Measurements from ENCODE around the gene PCBP4.
A peak's percentile ranks its signal among the peaks of the same experiment; 100 is the strongest.
"Not testable (repeated sequence)": the region's sequence is repeated elsewhere in the genome, so short reads cannot be mapped to it uniquely, and the experiment has no call there.

The PCBP4 gene

DNA sequence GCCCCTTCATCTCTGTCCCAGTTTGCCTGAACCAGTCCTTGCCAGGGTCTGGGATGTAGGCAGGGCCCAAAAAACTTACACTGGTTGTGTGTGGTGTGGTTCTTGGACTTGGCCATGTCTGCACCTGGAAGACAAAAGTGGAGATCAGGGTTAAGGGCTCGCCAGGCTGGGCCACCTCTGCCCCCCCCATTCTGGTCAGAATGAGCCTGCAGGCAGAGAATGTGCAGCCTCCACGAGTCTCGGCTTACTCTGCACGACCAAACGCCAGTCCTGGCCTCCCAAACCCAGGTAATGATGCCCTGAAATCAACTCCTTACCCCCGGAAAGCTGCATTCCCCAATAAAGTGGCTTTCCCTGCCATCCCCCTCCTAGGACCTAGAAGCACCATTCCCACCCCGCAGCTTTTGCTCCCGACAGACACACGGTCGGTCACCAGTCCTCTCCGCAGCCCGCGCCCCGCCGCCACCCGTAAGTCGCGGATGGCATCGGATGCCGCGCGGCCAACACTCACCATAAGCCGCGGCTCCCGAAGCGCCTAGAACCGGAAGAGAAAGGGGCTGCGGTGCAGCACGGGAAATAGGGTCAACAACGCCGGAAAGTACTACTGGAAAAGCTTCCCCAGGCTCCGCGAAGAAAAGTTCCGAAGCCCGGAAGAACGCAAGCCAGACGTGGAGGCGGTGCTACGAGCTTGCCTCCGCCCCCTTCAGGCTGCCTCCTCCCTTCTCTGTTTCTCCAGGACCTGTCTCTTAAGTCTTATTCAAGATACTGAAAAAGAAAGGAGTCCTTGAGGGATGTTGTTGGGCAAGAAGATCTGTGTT lies 28.3 kb upstream of the PCBP4 start, which contains the start of gene RPL29:
RPL29 (minus strand) TSS at position 550 of the 818 bp plus-strand sequence; CDS start at position 116, 434 bp downstream.
- H3K4me3 ChIP-seq (ENCODE audit: low read depth, low read length), result peak within 1 kb of the TSS; percentile 100

DNA sequence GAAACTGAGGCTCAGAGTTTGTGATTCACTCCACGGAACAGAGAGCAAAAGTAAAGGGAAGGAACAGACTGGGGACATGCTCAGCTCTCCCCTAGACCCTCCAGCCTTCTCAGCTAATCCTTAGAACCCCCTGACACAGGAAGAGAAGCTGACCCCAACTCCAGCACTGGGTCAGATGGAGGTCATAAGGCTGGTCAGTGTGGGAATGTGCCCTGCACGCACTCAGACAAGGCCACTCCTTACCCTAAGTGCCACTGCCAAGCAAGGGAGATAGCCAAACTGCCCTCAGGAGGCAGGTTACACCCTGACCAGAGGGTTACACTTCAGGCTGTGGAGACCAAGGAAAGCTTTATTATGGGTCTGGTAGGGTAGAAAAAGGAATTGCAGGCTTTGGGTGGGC lies 27.3 kb upstream of the PCBP4 start:
- H3K4me3 ChIP-seq (ENCODE audit: low read depth, low read length), result peak overlapping the region; percentile 100

DNA sequence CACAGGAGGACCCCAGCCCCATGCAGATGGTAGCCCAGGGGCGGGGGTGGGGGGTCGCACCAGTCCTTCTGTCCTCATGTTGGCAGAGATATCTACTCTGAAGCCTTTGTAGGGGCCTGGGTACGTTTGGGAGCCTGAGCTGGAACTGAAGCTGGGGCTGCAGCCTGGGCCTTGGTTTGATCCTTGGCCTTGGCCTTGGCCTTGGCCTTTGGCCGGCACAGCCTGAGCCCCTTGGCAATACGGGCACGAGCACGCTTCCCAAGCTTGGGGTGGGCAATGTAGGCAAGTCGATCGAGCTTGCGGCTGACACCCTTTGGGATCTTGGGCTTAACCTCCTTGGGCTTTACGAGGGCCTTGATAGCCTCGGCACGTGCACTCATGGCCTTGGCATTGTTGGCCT lies 26.4 kb upstream of the PCBP4 start:
- not testable (repeated sequence) for H3K4me3 ChIP-seq (ENCODE audit: low read depth, low read length)

GRCh38 chr3:51992017-51992682 lies 24.9 kb upstream of the PCBP4 start:
- H3K4me3 ChIP-seq (ENCODE audit: low read depth, low read length), result no peak overlapping the region

DNA sequence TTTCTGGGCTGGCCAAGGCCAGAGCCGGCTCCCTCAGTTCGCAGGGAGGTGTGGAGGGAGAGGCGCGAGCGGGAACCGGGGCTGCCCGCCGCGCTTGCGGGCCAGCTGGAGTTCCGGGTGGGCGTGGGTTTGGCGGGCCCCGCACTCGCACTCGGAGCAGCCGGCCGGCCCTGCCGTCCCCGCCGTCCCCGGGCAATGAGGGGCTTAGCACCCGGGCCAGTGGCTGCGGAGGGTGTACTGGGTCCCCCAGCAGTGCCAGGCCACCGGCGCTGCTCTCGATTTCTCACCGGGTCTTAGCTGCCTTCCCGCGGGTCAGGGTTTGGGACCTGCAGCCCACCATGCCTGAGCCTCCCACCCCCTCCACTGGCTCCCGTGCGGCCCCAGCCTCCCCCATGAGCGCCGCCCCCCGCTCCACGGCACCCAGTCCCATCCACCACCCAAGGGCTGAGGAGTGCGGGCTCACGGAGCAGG lies 23.3 kb upstream of the PCBP4 start:
- H3K4me3 ChIP-seq (ENCODE audit: low read depth, low read length), result not testable (repeated sequence)

DNA sequence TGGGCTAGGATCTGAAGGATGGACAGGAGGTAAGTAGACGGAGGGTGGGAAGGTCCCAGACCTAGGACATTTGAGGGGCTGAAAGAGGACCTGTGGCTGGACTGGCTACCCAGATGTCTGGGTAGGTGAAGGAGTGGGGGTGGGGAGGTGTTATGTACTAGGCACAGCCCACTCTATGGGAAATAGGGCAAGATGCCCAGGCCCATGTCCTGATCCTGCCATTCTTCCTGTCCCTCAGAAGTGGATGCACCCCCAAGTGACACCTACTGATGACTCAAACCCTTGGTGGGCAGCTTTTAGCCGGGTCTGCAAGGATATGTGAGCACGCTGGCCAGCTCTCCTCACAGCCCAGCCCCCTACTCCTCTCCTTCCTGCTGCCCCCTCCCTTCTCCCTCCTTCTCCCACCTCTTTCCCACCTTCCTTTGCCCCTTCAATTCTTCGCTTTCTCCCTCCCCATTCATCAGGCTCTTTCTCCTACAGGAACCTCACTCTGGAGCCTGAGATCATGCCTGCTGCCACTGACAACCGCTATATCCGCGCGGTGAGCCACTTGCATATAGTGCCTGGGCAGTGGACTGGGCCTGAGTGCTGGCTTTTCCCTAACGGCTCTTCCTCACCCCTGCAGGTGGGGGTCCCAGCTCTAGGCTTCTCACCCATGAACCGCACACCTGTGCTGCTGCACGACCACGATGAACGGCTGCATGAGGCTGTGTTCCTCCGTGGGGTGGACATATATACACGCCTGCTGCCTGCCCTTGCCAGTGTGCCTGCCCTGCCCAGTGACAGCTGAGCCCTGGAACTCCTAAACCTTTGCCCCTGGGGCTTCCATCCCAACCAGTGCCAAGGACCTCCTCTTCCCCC lies 21.3 kb upstream of the PCBP4 start:
- no peak overlapping the region for H3K4me3 ChIP-seq (ENCODE audit: low read depth, low read length)

DNA sequence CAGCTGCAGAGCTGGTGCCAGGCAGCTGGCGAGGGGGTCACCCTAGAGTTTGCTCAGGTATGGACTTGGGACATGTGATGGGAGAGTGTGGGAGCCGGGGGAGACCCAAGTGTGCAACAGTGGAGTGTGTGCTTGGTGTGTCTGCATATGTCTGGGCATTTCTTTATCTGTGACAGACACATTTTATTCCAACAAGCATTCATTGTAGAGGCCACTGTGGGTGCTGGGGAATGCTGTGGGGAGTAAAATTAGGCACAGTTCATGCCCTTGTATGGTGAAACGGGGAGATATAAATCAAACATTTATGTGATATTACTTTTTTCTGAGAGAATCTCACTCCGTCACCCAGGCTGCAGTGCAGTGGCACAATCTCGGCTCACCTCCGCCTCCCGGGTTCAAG lies 20.3 kb upstream of the PCBP4 start:
- no peak overlapping the region for H3K4me3 ChIP-seq (ENCODE audit: low read depth, low read length)

DNA sequence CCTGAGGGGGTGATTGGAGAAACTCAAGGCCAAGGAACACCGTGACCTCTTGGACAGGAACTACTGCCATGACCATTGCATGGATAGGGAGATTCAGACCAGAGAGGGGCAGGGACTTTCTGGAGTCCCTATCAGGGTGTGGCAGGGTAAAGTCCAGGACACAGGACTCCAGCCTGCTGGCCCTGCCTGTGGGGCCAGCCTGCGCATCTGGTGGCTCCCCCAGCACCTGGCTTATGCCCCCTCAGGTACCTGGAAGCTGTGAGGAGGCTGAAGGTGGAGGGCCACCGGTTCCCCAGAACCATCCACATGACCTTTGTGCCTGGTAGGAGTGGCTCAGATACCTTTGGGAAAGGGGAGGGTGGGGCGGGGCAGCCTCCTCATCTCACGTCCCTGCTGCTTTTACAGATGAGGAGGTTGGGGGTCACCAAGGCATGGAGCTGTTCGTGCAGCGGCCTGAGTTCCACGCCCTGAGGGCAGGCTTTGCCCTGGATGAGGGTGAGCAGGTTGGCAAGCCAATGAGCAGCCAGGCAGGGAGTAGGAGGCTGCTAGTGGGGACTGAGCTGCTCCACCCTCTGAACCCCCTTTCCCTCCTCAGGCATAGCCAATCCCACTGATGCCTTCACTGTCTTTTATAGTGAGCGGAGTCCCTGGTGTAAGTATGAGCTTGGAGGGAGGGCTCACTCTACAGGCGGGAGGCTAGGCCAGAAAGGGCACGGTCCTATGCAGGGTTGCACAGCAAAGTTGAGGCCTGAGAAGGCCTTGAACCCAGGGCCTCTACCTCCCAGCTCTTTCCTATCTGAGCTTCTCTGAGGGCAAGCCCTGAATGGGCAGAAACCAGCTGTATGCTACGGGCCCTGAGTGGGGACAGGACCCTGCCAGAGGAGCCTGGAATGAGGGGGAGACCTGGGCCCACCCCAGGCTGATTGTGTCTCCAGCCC lies 19.0 kb upstream of the PCBP4 start:
- H3K4me3 ChIP-seq (ENCODE audit: low read depth, low read length), result no peak overlapping the region

DNA sequence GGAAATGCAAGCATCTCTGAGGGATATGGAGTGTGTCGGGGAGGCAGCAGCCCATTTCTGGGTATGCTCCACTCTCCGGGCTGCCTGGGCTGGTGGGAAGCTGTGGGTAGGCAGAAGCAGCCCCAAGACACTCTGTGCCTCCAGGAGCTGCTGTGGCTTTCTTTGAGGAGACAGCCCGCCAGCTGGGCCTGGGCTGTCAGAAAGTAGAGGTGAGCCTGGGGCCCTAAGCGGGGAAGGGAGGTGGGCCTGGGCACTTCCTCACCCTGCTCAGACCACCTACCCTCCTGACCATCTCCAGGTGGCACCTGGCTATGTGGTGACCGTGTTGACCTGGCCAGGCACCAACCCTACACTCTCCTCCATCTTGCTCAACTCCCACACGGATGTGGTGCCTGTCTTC lies 17.8 kb upstream of the PCBP4 start:
- H3K4me3 ChIP-seq (ENCODE audit: low read depth, low read length), result no peak overlapping the region

- no peak overlapping the region for H3K4me3 ChIP-seq (ENCODE audit: low read depth, low read length)
Measured at GRCh38 chr3:51984269-51984647, 17.0 kb upstream of the PCBP4 start.

- H3K4me3 ChIP-seq (ENCODE audit: low read depth, low read length), result peak overlapping the region; percentile 55
Measured at GRCh38 chr3:51983578-51984268, 16.5 kb upstream of the PCBP4 start.

GRCh38 chr3:51982838-51983577 lies 15.8 kb upstream of the PCBP4 start, which contains the start of gene ACY1:
Gene ACY1, plus strand, starts transcription at chr3:51983535. Its CDS starts 530 bp downstream, at chr3:51984065.
- peak within 1 kb of the TSS; percentile 55 for H3K4me3 ChIP-seq (ENCODE audit: low read depth, low read length)

- peak overlapping the region; percentile 55 for H3K4me3 ChIP-seq (ENCODE audit: low read depth, low read length)
Measured at GRCh38 chr3:51982352-51982837, 15.1 kb upstream of the PCBP4 start.

GRCh38 chr3:51980253-51980652 lies 13.0 kb upstream of the PCBP4 start:
- H3K4me3 ChIP-seq (ENCODE audit: low read depth, low read length), result no peak overlapping the region

DNA sequence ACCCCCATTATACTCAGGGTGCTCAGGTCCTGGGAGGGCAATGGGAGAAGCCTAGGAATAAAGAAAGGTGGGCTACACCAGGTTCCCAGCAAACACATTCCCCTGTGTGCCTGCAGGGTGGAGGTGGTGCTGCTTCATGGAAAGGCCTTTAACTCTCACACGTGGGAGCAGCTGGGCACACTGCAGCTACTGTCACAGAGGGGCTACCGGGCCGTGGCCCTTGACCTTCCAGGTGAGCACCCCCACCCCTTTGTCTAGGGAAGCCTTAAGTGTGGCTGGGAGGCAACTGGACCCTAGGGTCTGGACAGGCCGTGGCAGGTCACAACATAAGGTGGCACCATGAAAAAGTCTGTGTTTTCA lies 10.9 kb upstream of the PCBP4 start:
- no peak overlapping the region for H3K4me3 ChIP-seq (ENCODE audit: low read depth, low read length)

DNA sequence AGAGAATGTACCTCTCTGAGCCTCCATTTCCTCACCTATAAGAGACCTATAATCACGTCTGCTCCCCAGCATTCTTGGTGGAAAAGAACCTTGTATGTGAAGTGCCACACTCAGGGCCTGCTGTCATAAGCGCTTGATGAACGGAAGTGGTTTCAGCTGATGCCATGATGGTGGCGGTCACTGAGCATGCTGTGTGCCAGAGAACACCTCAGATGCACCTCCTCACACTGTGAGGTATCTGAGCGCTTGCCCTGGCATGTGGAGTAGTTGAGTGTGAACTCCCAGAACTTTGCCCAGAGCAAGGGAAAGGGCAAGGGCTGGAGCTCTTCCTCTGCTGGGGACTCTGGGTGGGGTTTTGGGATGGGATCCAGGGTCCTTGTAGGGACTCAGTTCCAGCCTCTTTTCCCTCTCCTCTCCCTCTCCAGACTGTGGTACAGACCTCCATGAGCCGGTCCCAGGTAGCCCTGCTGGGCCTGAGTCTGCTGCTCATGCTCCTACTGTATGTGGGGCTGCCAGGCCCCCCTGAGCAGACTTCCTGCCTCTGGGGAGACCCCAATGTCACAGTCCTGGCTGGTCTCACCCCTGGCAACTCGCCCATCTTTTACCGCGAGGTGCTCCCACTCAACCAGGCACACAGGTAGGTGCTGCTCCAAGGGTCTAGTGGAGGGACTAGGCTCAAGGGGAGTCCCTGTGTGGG lies 10.3 kb upstream of the PCBP4 start:
- no peak overlapping the region for H3K4me3 ChIP-seq (ENCODE audit: low read depth, low read length)

DNA sequence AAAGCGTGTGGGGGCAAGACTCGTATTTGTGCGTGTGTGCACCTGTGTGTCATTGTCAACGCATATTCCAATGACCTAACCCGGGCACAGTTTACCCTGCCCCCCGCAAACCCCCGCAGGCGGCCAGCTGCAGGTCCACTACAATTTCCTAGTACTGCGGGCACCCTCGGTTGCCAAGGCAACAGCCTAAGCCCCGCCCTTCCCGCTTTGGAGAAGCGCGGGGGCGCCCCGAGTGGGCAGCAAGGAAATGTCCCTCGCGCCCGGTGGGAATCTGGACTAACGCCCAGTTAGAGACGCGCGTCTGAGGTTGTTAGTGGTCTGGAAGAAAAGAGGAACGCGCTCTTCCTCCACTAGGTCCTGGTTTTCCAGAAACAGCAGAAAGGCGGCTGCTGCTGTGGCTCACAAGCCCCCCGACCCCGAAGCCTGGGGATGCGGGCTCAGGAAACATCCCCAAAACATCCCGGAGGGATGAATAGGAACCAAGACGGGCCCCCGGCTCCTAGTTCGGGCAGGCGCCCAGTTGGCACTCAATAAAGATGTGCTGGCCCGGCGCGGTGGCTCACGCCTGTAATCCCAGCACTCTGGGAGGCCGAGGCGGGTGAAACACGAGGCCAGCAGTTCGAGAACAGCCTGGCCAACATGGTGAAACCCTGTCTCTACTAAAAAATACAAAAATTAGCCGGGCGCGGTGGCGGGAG lies 8.7 kb upstream of the PCBP4 start:
- H3K4me3 ChIP-seq (ENCODE audit: low read depth, low read length), result no peak overlapping the region
